ENCODE measurements around the gene GDAP1L1.
"Not testable (repeated sequence)": the region's sequence is repeated elsewhere in the genome, so short reads cannot be mapped to it uniquely, and the experiment has no call there.

DNA sequence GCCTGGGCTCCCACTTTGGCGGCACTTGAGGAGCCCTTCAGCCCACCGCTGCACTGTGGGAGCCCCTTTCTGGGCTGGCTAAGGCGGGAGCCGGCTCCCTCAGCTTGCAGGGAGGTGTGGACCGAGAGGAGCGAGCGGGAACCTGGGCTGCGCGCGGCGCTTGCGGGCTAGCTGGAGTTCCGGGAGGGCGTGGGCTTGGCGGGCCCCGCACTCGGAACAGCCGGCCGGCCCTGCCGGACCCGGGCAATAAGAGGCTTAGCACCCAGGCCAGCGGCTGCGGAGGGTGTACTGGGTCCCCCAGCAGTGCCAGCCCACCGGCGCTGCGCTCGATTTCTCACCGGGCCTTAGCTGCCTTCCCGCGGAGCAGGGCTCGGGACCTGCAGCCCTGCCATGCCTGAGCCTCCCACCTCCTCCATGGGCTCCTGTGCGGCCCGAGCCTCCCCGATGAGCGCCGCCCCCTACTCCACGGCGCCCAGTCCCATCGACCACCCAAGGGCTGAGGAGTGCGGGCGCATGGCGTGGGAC is 52.0 kb downstream of the GDAP1L1 start:
- not testable (repeated sequence) for TF ChIP-seq POLR2A (IDR thresholded peaks at IDR 0.05); EP300 (IDR thresholded peaks at IDR 0.05; ENCODE audit: low read depth)
- TF ChIP-seq, protein P1, sequence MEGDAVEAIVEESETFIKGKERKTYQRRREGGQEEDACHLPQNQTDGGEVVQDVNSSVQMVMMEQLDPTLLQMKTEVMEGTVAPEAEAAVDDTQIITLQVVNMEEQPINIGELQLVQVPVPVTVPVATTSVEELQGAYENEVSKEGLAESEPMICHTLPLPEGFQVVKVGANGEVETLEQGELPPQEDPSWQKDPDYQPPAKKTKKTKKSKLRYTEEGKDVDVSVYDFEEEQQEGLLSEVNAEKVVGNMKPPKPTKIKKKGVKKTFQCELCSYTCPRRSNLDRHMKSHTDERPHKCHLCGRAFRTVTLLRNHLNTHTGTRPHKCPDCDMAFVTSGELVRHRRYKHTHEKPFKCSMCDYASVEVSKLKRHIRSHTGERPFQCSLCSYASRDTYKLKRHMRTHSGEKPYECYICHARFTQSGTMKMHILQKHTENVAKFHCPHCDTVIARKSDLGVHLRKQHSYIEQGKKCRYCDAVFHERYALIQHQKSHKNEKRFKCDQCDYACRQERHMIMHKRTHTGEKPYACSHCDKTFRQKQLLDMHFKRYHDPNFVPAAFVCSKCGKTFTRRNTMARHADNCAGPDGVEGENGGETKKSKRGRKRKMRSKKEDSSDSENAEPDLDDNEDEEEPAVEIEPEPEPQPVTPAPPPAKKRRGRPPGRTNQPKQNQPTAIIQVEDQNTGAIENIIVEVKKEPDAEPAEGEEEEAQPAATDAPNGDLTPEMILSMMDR (IDR thresholded peaks at IDR 0.05), result not testable (repeated sequence)

All from transverse colon (tissue), 3 donors.